Tibial nerve (tissue), 4 donors: ENCODE measurements around the gene CTSA.

ENCODE experiments used
- CTCF ChIP-seq, 5 experiments: fragments of 200-600 bp in 3 of 5; fragments of 450-650 bp in 2 of 5; sonication (generic) in 3 of 5; IDR thresholded peaks; one replicate each; pipeline ENCODE4 v1.5.1; 2016 to 2019; ENCODE audit warnings: antibody characterized with exemption in 5 of 5, mild to moderate bottlenecking in 3 of 5, moderate library complexity in 2 of 5
- EP300 ChIP-seq, 2 donors: sonication (generic); formaldehyde crosslinking; IDR thresholded peaks; one replicate each; pipeline ENCODE4 v1.6.1; 2017; ENCODE audit warnings: antibody characterized with exemption in 2 of 2, mild to moderate bottlenecking in 1 of 2

- TF ChIP-seq CTCF (IDR thresholded peaks at IDR 0.05) (no peak), EP300 (IDR thresholded peaks at IDR 0.05) (no peak)
Observed at GRCh38 chr20:45848969-45849582, 42.1 kb upstream of the CTSA start.
